HEK293 (cell line): ENCODE measurements around the gene NTN5.

Source experiments
- CTCF ChIA-PET: fragments of 350-600 bp; formaldehyde crosslinking; extraction: SDS; loops from one replicate; lab custom pipeline; 2021; ENCODE audit warnings: antibody characterized with exemption; lab: Yijun Ruan, JAX
- POLR2A ChIA-PET: fragments of 300-600 bp; formaldehyde crosslinking; extraction: SDS; loops from one replicate; lab custom pipeline; 2020; ENCODE audit warnings: antibody characterized with exemption, inconsistent platforms; lab: Yijun Ruan, JAX
- H3K27ac ChIP-seq: fragments of 200-500 bp; sonication (Bioruptor generic); 2 replicates; pipeline ENCODE4 v1.5.1; 2014; ENCODE audit warnings: low read depth, low read length, control low read depth, inconsistent platforms; ENCODE audit errors: extremely low read depth
- H3K36me3 ChIP-seq, 2 experiments: fragments of 200-500 bp in 1 of 2; sonication (Bioruptor generic) in 1 of 2; 1 replicate in 1 of 2; 2 replicates in 1 of 2; pipeline ENCODE4 v1.5.1; 2014 to 2017; ENCODE audit warnings: inconsistent platforms in 2 of 2, low read length in 2 of 2; ENCODE audit not compliant: control insufficient read depth in 2 of 2, insufficient read depth in 1 of 2
- H3K4me1 ChIP-seq: fragments of 200-500 bp; sonication (Bioruptor generic); 2 replicates; pipeline ENCODE4 v1.5.1; 2014; ENCODE audit warnings: mild to moderate bottlenecking, low read length, inconsistent platforms; ENCODE audit not compliant: control insufficient read depth, insufficient read depth
- H3K4me3 ChIP-seq: 2 replicates; pipeline ENCODE4 v1.5.1; 2011; ENCODE audit warnings: low read depth, mild to moderate bottlenecking, control low read depth, low read length, moderate library complexity
- H3K9me3 ChIP-seq: fragments of 200-500 bp; sonication (Bioruptor generic); 2 replicates; pipeline ENCODE4 v1.5.1; 2014; ENCODE audit warnings: low read depth, low read length, inconsistent platforms; ENCODE audit not compliant: control insufficient read depth, insufficient read depth
- BCL11A ChIP-seq: fragments of 450-650 bp; formaldehyde crosslinking; IDR thresholded peaks from 2 replicates; pipeline ENCODE4 v1.5.1; 2016; ENCODE audit warnings: low read depth, missing biosample characterization, missing genetic modification characterization
- BCL11B ChIP-seq: fragments of 450-650 bp; formaldehyde crosslinking; IDR thresholded peaks from 2 replicates; pipeline ENCODE4 v1.5.1; 2016; ENCODE audit warnings: low read depth, missing biosample characterization, missing genetic modification characterization
- EGR2 ChIP-seq: fragments of 450-650 bp; formaldehyde crosslinking; IDR thresholded peaks from 2 replicates; pipeline ENCODE4 v1.5.1; 2016; ENCODE audit warnings: low read depth, missing biosample characterization, missing genetic modification characterization
- HIC1 ChIP-seq: fragments of 450-650 bp; formaldehyde crosslinking; IDR thresholded peaks from 2 replicates; pipeline ENCODE4 v1.5.1; 2016; ENCODE audit warnings: missing biosample characterization, missing genetic modification characterization
- OVOL3 ChIP-seq: fragments of 450-650 bp; formaldehyde crosslinking; IDR thresholded peaks from 2 replicates; pipeline ENCODE4 v1.5.1; 2016; ENCODE audit warnings: missing biosample characterization, missing genetic modification characterization
- SP7 ChIP-seq: fragments of 450-650 bp; formaldehyde crosslinking; IDR thresholded peaks from 2 replicates; pipeline ENCODE4 v1.5.1; 2016; ENCODE audit warnings: missing biosample characterization, missing genetic modification characterization
- YY1 ChIP-seq: fragments of 450-650 bp; formaldehyde crosslinking; IDR thresholded peaks from 2 replicates; pipeline ENCODE4 v1.5.1; 2018; ENCODE audit warnings: missing biosample characterization, missing genetic modification characterization
- ZBTB17 ChIP-seq: fragments of 450-650 bp; formaldehyde crosslinking; IDR thresholded peaks from 2 replicates; pipeline ENCODE4 v1.5.1; 2016; ENCODE audit warnings: missing biosample characterization, missing genetic modification characterization
- ZFHX2 ChIP-seq: fragments of 450-650 bp; formaldehyde crosslinking; conservative IDR thresholded peaks from 2 replicates; pipeline ENCODE4 v1.5.1; 2016; ENCODE audit warnings: missing biosample characterization, missing genetic modification characterization
- ZIC2 ChIP-seq: fragments of 450-650 bp; formaldehyde crosslinking; IDR thresholded peaks from 2 replicates; pipeline ENCODE4 v1.5.1; 2016; ENCODE audit warnings: missing biosample characterization, missing genetic modification characterization
- ZNF350 ChIP-seq: fragments of 450-650 bp; formaldehyde crosslinking; IDR thresholded peaks from 2 replicates; pipeline ENCODE4 v1.5.0; 2017; ENCODE audit warnings: missing biosample characterization, mild to moderate bottlenecking, missing genetic modification characterization
- ZNF394 ChIP-seq: fragments of 450-650 bp; formaldehyde crosslinking; IDR thresholded peaks from 2 replicates; pipeline ENCODE4 v1.5.1; 2016; ENCODE audit warnings: missing biosample characterization, missing genetic modification characterization, mild to moderate bottlenecking, moderate library complexity, borderline replicate concordance
- ZNF544 ChIP-seq: fragments of 450-650 bp; formaldehyde crosslinking; IDR thresholded peaks from 2 replicates; pipeline ENCODE4 v1.5.0; 2017; ENCODE audit warnings: missing biosample characterization, missing genetic modification characterization
- ZNF555 ChIP-seq: fragments of 450-650 bp; formaldehyde crosslinking; conservative IDR thresholded peaks from 2 replicates; pipeline ENCODE4 v1.5.1; 2017; ENCODE audit warnings: missing biosample characterization, mild to moderate bottlenecking, missing genetic modification characterization, inconsistent platforms
- ZNF560 ChIP-seq: fragments of 450-650 bp; formaldehyde crosslinking; IDR thresholded peaks from 2 replicates; pipeline ENCODE4 v1.5.1; 2017; ENCODE audit warnings: missing biosample characterization, missing genetic modification characterization, borderline replicate concordance
- ZNF664 ChIP-seq: fragments of 450-650 bp; formaldehyde crosslinking; IDR thresholded peaks from 2 replicates; pipeline ENCODE4 v1.5.1; 2016; ENCODE audit warnings: missing biosample characterization, missing genetic modification characterization
- ZNF707 ChIP-seq: fragments of 450-650 bp; formaldehyde crosslinking; IDR thresholded peaks from 2 replicates; pipeline ENCODE4 v1.5.1; 2016; ENCODE audit warnings: missing biosample characterization, missing genetic modification characterization
- ZNF768 ChIP-seq: fragments of 450-650 bp; formaldehyde crosslinking; IDR thresholded peaks from 2 replicates; pipeline ENCODE4 v1.5.1; 2018; ENCODE audit warnings: missing biosample characterization, mild to moderate bottlenecking, missing genetic modification characterization
- ZNF830 ChIP-seq: fragments of 450-650 bp; IDR thresholded peaks from 2 replicates; pipeline ENCODE4 v1.5.0; 2018; ENCODE audit warnings: missing biosample characterization, missing genetic modification characterization, low read depth, mild to moderate bottlenecking, moderate library complexity

Gene NTN5

GRCh38 chr19:48613024-48613851 lies 59.6 kb downstream of the NTN5 start:
- TF ChIP-seq ZNF394 (tag by site-specific recombination): no peak
- TF ChIP-seq OVOL3 (tag by site-specific recombination): no peak
- no peak for TF ChIP-seq ZNF555 (tag by site-specific recombination)
- TF ChIP-seq YY1 (tag by site-specific recombination): no peak
- no peak for TF ChIP-seq ZBTB17 (tag by site-specific recombination)
- peak; percentile 35 for TF ChIP-seq HIC1 (tag by site-specific recombination)
- no peak for TF ChIP-seq SP7 (tag by site-specific recombination)
- TF ChIP-seq ZIC2 (tag by site-specific recombination): no peak
- no peak for TF ChIP-seq ZNF560 (tag by site-specific recombination)
- peak; percentile 75; the same call in 1 of the 2 replicates for TF ChIP-seq BCL11A (tag by site-specific recombination)
- no peak for TF ChIP-seq ZNF544 (tag by site-specific recombination)
- TF ChIP-seq BCL11B (tag by site-specific recombination): peak; percentile 90; the same call in 1 of the 2 replicates
- POLR2A ChIA-PET: interaction anchor here (0.5 to 3.7 kb wide), 6 partner anchors 8 to 27 kb away, joined by 3 to 28 read pairs (median 4); no protein-coding TSS in a partner anchor
- peaks cover 27% of the 10 kb centered on the region for H3K4me1 ChIP-seq
- no peaks in the 10 kb centered on the region for H3K9me3 ChIP-seq
- peaks cover 14 to 35% of the 10 kb centered on the region in 2 experiments for H3K36me3 ChIP-seq
- peak overlapping the region; percentile 1; the same call in 1 of the 2 replicates for H3K27ac ChIP-seq
- no peak overlapping the region for H3K4me3 ChIP-seq
- CTCF ChIA-PET: interaction anchor here (0.9 to 1.0 kb wide), 2 partner anchors 24 to 299 kb away, joined by 3 to 5 read pairs; no protein-coding TSS in a partner anchor

- Histone ChIP-seq H3K4me3 (no peak overlapping the region), H3K36me3 (peaks cover 10 to 21% of the 10 kb centered on the region in 2 experiments), H3K9me3 (no peaks in the 10 kb centered on the region), H3K27ac (no peak overlapping the region), H3K4me1 (peaks cover 16% of the 10 kb centered on the region)
- POLR2A ChIA-PET: interaction anchor here (0.6 to 1.0 kb wide), 2 partner anchors 20 to 110 kb away, joined by 3 read pairs; no protein-coding TSS in a partner anchor
- TF ChIP-seq EGR2 (tag by site-specific recombination): peak; percentile 80
- no peak for TF ChIP-seq ZNF707 (tag by site-specific recombination)
- no peak for TF ChIP-seq ZNF830 (tag by site-specific recombination)
- TF ChIP-seq ZFHX2 (tag by site-specific recombination): peak; percentile 75
- TF ChIP-seq ZNF664: no peak
- no peak for TF ChIP-seq YY1 (tag by site-specific recombination)
- no peak for TF ChIP-seq ZNF555 (tag by site-specific recombination)
- no peak for TF ChIP-seq ZNF768 (tag by site-specific recombination)
- no peak for TF ChIP-seq ZNF350 (tag by site-specific recombination)
- CTCF ChIA-PET: interaction anchor here (0.7 to 0.9 kb wide), 2 partner anchors 122 to 743 kb away, joined by 3 to 6 read pairs; no protein-coding TSS in a partner anchor
Measured at GRCh38 chr19:48611872-48612271, 60.9 kb downstream of the NTN5 start.
